Tibial nerve (tissue), 4 donors: ENCODE measurements around the gene GPRIN2.

Source experiments
- EP300 ChIP-seq, 2 donors: sonication (generic); formaldehyde crosslinking; IDR thresholded peaks; one replicate each; pipeline ENCODE4 v1.6.1; 2017; ENCODE audit warnings: antibody characterized with exemption in 2 of 2, mild to moderate bottlenecking in 1 of 2
- POLR2A ChIP-seq, 2 donors: fragments of 450-650 bp; IDR thresholded peaks; one replicate each; pipeline ENCODE4 v1.6.1; 2017; ENCODE audit warnings: antibody characterized with exemption in 2 of 2, mild to moderate bottlenecking in 2 of 2, moderate library complexity in 2 of 2
- TF ChIP-seq, protein P1 (sequence below), 5 experiments: fragments of 200-600 bp in 3 of 5; fragments of 450-650 bp in 2 of 5; sonication (generic) in 3 of 5; IDR thresholded peaks; one replicate each; pipeline ENCODE4 v1.5.1; 2016 to 2019; ENCODE audit warnings: antibody characterized with exemption in 5 of 5, mild to moderate bottlenecking in 3 of 5, moderate library complexity in 2 of 5

DNA sequence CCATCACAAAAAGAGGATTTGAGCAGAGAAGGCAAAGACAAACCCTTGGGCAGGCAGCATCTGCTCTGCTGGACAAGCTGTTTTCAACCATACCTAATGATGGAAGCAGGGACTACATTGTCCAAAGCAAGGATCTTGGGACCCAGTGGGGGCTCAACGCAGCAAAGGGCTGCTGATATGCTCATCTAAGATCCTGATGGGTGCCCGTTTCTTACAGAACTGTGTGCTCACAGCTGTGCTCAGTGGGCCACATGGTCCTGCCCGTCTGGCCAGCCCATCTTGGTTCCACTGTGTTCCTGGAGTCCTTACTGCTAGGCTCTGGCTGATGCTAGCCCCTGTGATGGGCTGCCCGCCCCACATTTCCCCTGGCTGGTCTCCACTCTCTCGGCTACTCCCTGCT lies 36.1 kb downstream of the GPRIN2 start:
- TF ChIP-seq, protein P1, sequence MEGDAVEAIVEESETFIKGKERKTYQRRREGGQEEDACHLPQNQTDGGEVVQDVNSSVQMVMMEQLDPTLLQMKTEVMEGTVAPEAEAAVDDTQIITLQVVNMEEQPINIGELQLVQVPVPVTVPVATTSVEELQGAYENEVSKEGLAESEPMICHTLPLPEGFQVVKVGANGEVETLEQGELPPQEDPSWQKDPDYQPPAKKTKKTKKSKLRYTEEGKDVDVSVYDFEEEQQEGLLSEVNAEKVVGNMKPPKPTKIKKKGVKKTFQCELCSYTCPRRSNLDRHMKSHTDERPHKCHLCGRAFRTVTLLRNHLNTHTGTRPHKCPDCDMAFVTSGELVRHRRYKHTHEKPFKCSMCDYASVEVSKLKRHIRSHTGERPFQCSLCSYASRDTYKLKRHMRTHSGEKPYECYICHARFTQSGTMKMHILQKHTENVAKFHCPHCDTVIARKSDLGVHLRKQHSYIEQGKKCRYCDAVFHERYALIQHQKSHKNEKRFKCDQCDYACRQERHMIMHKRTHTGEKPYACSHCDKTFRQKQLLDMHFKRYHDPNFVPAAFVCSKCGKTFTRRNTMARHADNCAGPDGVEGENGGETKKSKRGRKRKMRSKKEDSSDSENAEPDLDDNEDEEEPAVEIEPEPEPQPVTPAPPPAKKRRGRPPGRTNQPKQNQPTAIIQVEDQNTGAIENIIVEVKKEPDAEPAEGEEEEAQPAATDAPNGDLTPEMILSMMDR (IDR thresholded peaks at IDR 0.05): no peak
- no peak for TF ChIP-seq POLR2A (IDR thresholded peaks at IDR 0.05)
- no peak for TF ChIP-seq EP300 (IDR thresholded peaks at IDR 0.05)
